GM18519 (cell line): ENCODE data around the gene TENT4B.

Experiments
- ATAC-seq: cut with Tn5 transposase; IDR thresholded peaks from one replicate; pipeline ENCODE4 v1.9.1; 2021; ENCODE audit warnings: mild to moderate bottlenecking, moderate library complexity; ENCODE audit not compliant: unreplicated experiment, low FRiP score

The TENT4B gene

GRCh38 chr16:50267651-50268050, 114.5 kb downstream of the TENT4B start:
- no peak for ATAC-seq

GRCh38 chr16:50268352-50268751, 115.2 kb downstream of the TENT4B start:
- ATAC-seq: no peak

GRCh38 chr16:50269061-50269705, 116.1 kb downstream of the TENT4B start:
- ATAC-seq: no peak

- no peak for ATAC-seq
Measured at GRCh38 chr16:50269769-50270509, 116.8 kb downstream of the TENT4B start.

DNA sequence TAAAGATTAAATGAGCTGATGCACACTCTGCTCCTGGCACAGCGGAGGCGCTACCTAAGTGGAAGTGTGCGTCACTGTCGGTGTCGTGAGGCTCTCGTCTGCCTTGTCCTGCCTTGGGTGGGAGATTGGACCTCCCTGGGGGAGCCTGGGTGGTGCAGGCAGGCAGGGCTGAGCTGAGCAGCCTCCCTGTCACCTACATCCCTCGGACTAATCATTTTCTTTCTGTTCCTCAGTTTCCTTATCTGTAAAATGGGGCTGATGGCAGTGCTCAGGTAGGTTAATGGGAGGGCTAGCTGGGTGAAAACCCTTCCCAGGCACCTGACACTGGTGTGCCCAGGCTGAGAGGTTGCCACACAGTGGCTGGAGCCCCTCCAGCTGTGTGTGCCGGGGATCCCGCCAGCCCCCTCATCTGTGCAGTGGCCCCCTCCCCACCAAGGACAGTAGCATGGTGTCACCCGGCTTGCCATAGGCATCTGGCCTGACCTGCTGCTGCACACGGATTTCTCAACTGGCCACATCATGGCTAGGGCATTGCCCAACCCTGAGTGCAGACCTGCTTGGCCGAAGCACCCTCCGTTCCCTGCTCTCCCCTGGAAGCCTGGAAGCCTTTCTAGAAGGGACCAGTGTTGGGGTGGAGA, 117.5 kb downstream of the TENT4B start:
- no peak for ATAC-seq

DNA sequence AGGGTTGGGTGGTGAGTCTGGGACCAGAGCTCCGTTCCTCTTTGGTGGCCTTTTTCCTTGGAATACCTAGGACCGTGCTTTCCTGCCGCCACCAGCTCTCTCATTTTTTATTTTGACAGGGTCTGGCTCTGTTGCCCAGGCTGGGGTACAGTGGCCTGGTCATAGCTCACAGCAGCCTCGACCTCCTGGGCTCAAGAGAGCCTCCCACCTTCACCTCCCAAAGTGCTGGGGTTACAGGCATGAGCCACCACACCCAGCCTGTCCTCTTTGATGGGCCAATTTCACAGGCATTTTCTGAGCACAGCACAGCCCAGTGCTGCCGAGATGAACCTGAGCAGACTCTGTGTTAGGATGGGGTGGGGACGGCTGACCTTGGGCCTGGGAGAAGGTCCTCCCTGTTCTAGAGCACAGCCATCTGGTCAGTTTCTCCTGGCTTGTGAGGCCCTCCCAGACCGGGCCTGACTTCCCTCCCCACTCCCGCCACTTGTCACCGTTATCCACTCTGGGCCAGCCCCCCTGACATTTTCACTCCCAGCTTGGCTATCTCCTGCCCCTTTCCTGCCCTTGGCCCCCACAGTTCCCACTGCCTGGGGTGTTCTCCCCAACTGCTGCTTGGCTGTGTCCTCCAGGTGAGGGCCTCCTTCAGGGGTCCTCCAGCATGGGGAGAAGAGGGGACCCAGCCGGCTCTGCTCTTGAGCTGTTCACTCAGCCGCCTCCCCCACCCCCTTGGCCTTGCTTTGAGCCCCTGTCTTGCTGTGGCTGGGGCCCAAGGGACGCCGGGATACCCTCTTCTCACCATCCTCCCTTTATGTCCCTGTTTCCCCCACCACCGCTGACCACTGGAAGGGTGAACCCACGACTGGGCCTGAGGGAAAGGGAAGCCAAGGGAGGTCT, 118.3 kb downstream of the TENT4B start:
- ATAC-seq: no peak

DNA sequence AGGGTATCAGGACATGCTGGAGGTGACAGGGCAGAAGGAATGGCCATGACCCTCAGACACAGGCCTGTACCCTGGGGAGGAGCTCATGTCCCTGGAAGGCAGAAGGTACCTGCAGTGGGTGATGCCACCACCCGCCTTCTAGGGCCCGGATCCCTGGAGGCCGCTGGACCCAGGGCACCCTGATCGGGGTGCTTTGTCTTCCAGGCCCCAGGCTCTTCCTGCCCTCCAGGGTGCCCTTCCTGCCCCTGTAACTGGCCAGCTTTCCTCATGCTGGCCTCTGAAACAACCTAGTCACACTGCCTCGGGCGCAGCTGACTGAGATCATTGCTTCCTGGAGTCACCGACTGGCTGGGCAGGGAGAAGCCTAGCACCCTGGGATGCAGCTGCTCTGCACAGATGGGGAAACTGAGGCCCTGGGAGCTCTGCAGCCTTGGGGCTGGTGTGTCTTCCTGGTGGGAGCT, 119.0 kb downstream of the TENT4B start:
- no peak for ATAC-seq

GRCh38 chr16:50272687-50273381, 119.7 kb downstream of the TENT4B start:
- ATAC-seq: no peak

DNA sequence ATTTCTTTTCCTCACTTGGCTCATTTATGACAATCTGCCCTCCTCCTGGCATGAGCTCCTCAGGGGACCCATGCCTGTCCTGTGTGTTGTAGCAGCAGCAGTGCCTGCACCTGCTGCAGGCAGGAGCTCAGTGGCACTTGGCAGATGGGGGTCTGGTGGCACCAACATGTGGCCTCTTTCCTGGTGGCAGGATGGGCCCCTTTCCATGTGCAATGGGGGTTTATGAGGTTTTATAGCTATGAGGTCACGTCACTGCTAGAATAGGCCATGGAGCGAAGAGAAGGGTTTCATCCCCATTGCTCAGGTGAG, 120.2 kb downstream of the TENT4B start:
- no peak for ATAC-seq

DNA sequence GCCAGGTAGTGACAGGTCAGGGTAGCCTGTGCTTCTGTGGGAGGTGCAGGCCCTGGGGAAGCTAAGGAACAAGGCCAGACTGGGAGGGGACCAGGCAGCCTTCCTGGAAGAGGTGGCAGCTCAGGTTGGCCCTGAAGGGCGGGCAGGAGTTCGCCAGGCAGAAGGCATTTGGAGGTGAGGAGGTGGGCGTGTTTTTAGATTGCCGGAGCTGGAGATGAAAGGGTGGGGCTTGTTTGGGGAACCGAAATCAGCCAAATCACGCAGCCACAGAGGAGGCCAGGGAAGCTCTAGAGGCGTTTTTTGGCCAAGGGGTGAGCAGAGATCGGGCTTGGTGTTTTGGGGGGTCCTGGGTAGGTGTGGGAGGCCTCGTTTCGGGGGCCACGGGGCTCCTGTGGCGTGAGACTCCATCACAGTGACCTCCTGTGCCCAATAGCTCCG, 120.8 kb downstream of the TENT4B start:
- ATAC-seq: no peak

DNA sequence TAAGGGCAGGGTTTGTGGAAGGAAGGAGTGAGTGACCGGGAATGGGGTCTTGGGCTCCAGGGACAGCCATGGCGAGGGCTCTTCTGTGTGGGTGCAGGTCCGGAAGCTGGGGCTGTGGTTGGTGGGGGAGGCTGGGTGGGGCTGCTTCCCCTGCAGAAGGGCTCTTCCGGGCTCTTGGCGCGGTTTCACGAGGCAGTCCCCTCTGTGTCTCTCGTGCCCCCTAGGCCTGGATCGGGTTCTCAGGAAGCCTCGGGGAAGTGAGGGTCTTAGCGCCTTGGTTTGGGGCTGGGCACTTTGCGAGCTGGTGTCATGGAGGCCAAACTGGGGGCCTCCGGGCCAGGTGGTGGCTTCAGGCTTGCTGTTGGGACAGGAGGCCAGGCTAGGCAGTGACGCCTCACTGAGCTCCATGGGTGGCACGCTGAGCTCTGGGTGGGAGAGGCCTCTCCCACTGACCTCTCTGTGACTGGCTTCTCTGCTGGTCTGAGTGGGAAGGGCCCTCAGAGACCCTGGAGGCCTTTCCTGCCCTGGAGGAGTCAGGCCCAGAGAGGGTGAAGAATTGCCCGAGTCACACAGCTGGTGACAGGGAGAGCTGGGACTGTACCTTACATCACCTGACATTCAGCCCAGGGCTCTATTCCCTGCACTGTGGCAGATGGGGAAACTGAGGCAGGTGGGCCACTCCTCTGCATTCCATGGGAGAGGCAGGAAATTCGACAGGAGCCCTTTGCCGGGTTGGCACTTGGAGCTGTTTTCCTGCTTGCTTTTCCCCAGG, 121.4 kb downstream of the TENT4B start:
- ATAC-seq: no peak

- ATAC-seq: no peak
Measured at GRCh38 chr16:50275098-50275415, 122.0 kb downstream of the TENT4B start.

DNA sequence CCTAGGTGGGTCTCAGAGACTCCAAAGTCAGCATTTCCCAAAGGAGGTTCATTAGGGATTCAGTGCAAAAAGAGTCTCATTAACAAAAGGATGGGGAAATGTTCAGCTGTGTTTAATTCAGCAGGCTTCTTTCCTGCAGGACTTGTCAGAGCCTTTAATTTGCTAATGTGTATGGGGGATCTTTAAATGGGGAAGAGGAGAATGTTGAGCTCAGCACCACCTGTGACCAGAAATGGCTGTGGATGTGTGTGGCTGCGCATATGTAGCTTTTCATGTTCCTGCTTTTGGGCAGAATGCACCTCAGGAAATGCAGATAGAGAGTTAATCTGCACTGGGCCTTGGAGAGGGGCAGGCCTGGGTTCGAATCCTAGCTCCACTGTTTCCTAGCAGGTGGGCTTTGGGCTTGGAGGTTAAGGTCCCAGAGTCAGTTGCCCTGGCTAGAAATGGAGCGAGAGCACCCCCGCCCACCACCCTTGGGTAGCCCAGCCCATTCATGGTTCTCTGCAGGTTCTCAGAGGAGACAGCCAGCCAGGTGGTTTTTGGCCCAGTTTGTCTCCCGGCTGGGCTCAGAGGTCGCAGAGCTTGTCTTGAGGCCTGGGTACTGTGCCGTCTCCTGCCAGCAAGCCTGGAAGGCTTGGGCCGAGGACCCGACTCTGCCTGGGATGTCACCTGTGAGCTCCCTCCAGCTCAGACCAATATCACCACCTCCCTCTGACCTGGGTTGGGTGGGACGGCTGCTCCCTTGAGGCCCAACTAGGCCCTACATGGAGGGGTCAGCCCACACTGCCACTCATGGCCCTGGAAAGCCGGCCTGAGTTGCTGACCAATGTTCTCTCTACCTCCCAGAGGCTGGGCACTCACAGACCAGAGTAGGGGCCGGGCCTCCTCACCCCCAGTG, 122.6 kb downstream of the TENT4B start:
- no peak for ATAC-seq

- ATAC-seq: no peak
Measured at GRCh38 chr16:50276326-50276640, 123.2 kb downstream of the TENT4B start.

- no peak for ATAC-seq
Measured at GRCh38 chr16:50276801-50277555, 123.9 kb downstream of the TENT4B start.

DNA sequence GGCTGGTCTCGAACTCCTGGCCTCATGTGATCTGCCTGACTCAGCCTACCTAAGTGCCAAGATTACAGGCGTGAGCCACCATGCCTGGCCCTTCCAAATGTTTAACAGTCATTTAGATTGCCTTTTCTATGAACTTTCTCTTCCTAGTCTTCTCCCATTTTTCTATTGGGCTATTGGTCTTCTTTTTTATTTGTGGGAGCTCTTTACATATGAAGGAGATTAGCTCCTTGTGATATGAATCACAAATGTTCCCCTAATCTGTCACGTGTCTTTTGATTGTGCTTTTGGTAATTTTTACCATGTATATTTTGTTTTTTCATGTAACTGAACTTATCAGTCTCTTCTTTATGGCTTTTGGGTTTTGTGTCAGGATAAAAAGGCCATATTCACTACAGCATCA, 125.1 kb downstream of the TENT4B start:
- no peak for ATAC-seq

- ATAC-seq: no peak
Measured at GRCh38 chr16:50279504-50279865, 126.4 kb downstream of the TENT4B start.

DNA sequence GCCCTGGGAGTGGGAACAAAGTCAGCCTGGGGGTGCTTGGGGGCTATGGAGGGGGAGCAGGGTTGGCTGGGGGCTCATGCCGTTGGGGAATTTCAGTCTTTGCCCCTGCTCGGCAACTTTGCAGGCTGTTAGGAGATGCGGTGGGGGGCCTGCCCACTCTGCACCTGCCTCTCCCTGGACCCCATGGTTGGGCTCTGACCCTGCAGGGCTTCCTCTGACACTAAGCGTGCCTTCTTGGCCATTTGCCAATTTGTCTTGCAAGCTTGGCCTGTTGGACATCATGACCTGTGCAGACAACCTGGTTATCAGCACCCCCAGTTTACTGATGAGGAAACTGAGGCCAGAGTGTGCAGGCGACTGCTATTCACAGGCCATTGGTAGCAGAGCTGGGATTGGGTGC, 127.8 kb downstream of the TENT4B start:
- ATAC-seq: no peak
